ENCODE data around the gene IGDCC3.

IGDCC3 gene

GRCh38 chr15:65337436-65338070, 40.2 kb downstream of the IGDCC3 start:
- Histone ChIP-seq H3K9me3 (ENCODE audit: control insufficient read depth, low read length) (no peaks in the 10 kb centered on the region), H3K36me3 (ENCODE audit: control insufficient read depth, insufficient read depth, low read length, severe bottlenecking) (no peaks in the 10 kb centered on the region), H3K9ac (ENCODE audit: low read length) (no peak overlapping the region), H3K4me3 (ENCODE audit: low read length) (no peak overlapping the region), H3K4me1 (ENCODE audit: control insufficient read depth, insufficient read depth, low read length) (no peaks in the 10 kb centered on the region), H3K27me3 (replicated peaks; ENCODE audit: control insufficient read depth, insufficient read depth, low read length) (peaks cover 60% of the 10 kb centered on the region)
- no peak for DNase-seq (ENCODE audit: low read depth)

GRCh38 chr15:65336493-65337435, 41.0 kb downstream of the IGDCC3 start:
- Histone ChIP-seq H3K27me3 (replicated peaks; ENCODE audit: control insufficient read depth, insufficient read depth, low read length) (peaks cover 65% of the 10 kb centered on the region), H3K4me1 (ENCODE audit: control insufficient read depth, insufficient read depth, low read length) (no peaks in the 10 kb centered on the region), H3K36me3 (ENCODE audit: control insufficient read depth, insufficient read depth, low read length, severe bottlenecking) (no peaks in the 10 kb centered on the region), H3K9ac (ENCODE audit: low read length) (no peak overlapping the region), H3K4me3 (ENCODE audit: low read length) (no peak overlapping the region), H3K9me3 (ENCODE audit: control insufficient read depth, low read length) (no peaks in the 10 kb centered on the region)
- no peak for DNase-seq (ENCODE audit: low read depth)

- H3K36me3 ChIP-seq (ENCODE audit: control insufficient read depth, insufficient read depth, low read length, severe bottlenecking): no peaks in the 10 kb centered on the region
- H3K27me3 ChIP-seq (replicated peaks; ENCODE audit: control insufficient read depth, insufficient read depth, low read length): peaks cover 77% of the 10 kb centered on the region
- DNase-seq (ENCODE audit: low read depth): no peak
- no peak overlapping the region for H3K4me3 ChIP-seq (ENCODE audit: low read length)
- H3K9ac ChIP-seq (ENCODE audit: low read length): no peak overlapping the region
- no peaks in the 10 kb centered on the region for H3K9me3 ChIP-seq (ENCODE audit: control insufficient read depth, low read length)
- no peaks in the 10 kb centered on the region for H3K4me1 ChIP-seq (ENCODE audit: control insufficient read depth, insufficient read depth, low read length)
These were observed 42.3 kb downstream of the IGDCC3 start for GRCh38 chr15:65335278-65336055.

- no peak overlapping the region for H3K9ac ChIP-seq (ENCODE audit: low read length)
- H3K36me3 ChIP-seq (ENCODE audit: control insufficient read depth, insufficient read depth, low read length, severe bottlenecking): no peaks in the 10 kb centered on the region
- H3K4me1 ChIP-seq (ENCODE audit: control insufficient read depth, insufficient read depth, low read length): no peaks in the 10 kb centered on the region
- no peak for DNase-seq (ENCODE audit: low read depth)
- H3K4me3 ChIP-seq (ENCODE audit: low read length): no peak overlapping the region
- no peaks in the 10 kb centered on the region for H3K9me3 ChIP-seq (ENCODE audit: control insufficient read depth, low read length)
- H3K27me3 ChIP-seq (replicated peaks; ENCODE audit: control insufficient read depth, insufficient read depth, low read length): peaks cover 75% of the 10 kb centered on the region
These were observed 43.1 kb downstream of the IGDCC3 start for GRCh38 chr15:65334586-65335231.

GRCh38 chr15:65333856-65334255, 43.9 kb downstream of the IGDCC3 start:
- Histone ChIP-seq H3K36me3 (ENCODE audit: control insufficient read depth, insufficient read depth, low read length, severe bottlenecking) (no peaks in the 10 kb centered on the region), H3K4me1 (ENCODE audit: control insufficient read depth, insufficient read depth, low read length) (no peaks in the 10 kb centered on the region), H3K9ac (ENCODE audit: low read length) (no peak overlapping the region), H3K27me3 (replicated peaks; ENCODE audit: control insufficient read depth, insufficient read depth, low read length) (peaks cover 72% of the 10 kb centered on the region), H3K9me3 (ENCODE audit: control insufficient read depth, low read length) (no peaks in the 10 kb centered on the region), H3K4me3 (ENCODE audit: low read length) (no peak overlapping the region)
- DNase-seq (ENCODE audit: low read depth): no peak

- Histone ChIP-seq H3K4me3 (ENCODE audit: low read length) (no peak overlapping the region), H3K9me3 (ENCODE audit: control insufficient read depth, low read length) (no peaks in the 10 kb centered on the region), H3K9ac (ENCODE audit: low read length) (no peak overlapping the region), H3K4me1 (ENCODE audit: control insufficient read depth, insufficient read depth, low read length) (no peaks in the 10 kb centered on the region), H3K27me3 (replicated peaks; ENCODE audit: control insufficient read depth, insufficient read depth, low read length) (peaks cover 70% of the 10 kb centered on the region), H3K36me3 (ENCODE audit: control insufficient read depth, insufficient read depth, low read length, severe bottlenecking) (no peaks in the 10 kb centered on the region)
- no peak for DNase-seq (ENCODE audit: low read depth)
These were observed 44.5 kb downstream of the IGDCC3 start for GRCh38 chr15:65333148-65333820.

- DNase-seq (ENCODE audit: low read depth): no peak
- H3K9ac ChIP-seq (ENCODE audit: low read length): no peak overlapping the region
- H3K9me3 ChIP-seq (ENCODE audit: control insufficient read depth, low read length): no peaks in the 10 kb centered on the region
- H3K4me3 ChIP-seq (ENCODE audit: low read length): no peak overlapping the region
- H3K27me3 ChIP-seq (replicated peaks; ENCODE audit: control insufficient read depth, insufficient read depth, low read length): peaks cover 68% of the 10 kb centered on the region
- no peaks in the 10 kb centered on the region for H3K36me3 ChIP-seq (ENCODE audit: control insufficient read depth, insufficient read depth, low read length, severe bottlenecking)
- no peaks in the 10 kb centered on the region for H3K4me1 ChIP-seq (ENCODE audit: control insufficient read depth, insufficient read depth, low read length)
These were observed 45.2 kb downstream of the IGDCC3 start for GRCh38 chr15:65332391-65333147.

- H3K36me3 ChIP-seq (ENCODE audit: control insufficient read depth, insufficient read depth, low read length, severe bottlenecking): no peaks in the 10 kb centered on the region
- no peak for DNase-seq (ENCODE audit: low read depth)
- no peaks in the 10 kb centered on the region for H3K4me1 ChIP-seq (ENCODE audit: control insufficient read depth, insufficient read depth, low read length)
- H3K27me3 ChIP-seq (replicated peaks; ENCODE audit: control insufficient read depth, insufficient read depth, low read length): peaks cover 61% of the 10 kb centered on the region
- no peaks in the 10 kb centered on the region for H3K9me3 ChIP-seq (ENCODE audit: control insufficient read depth, low read length)
- H3K9ac ChIP-seq (ENCODE audit: low read length): no peak overlapping the region
- no peak overlapping the region for H3K4me3 ChIP-seq (ENCODE audit: low read length)
These were observed 46.0 kb downstream of the IGDCC3 start for GRCh38 chr15:65331811-65332210.

GRCh38 chr15:65330934-65331645, 46.7 kb downstream of the IGDCC3 start:
- Histone ChIP-seq H3K36me3 (ENCODE audit: control insufficient read depth, insufficient read depth, low read length, severe bottlenecking) (no peaks in the 10 kb centered on the region), H3K4me3 (ENCODE audit: low read length) (no peak overlapping the region), H3K9ac (ENCODE audit: low read length) (no peak overlapping the region), H3K4me1 (ENCODE audit: control insufficient read depth, insufficient read depth, low read length) (no peaks in the 10 kb centered on the region), H3K27me3 (replicated peaks; ENCODE audit: control insufficient read depth, insufficient read depth, low read length) (peaks cover 54% of the 10 kb centered on the region), H3K9me3 (ENCODE audit: control insufficient read depth, low read length) (no peaks in the 10 kb centered on the region)
- DNase-seq (ENCODE audit: low read depth): no peak
